ENCODE results near the gene CDH26. TPM values are rescaled to one million over a fixed set of nuclear protein-coding genes. Genes with fewer than 3 reads are reported as not detected.

The CDH26 gene
- total RNA-seq, 1 donor from 2014 or later = not detected

GRCh38 chr20:60063048-60063451 lies 104.8 kb downstream of the CDH26 start:
- H3K36me3 ChIP-seq = no peaks in the 10 kb centered on the region
- intact Hi-C loops (cut with DNase I) = no loop called here
- peak overlapping the region; percentile 14 to 53 for H3K27ac ChIP-seq
- DNase-seq (ENCODE audit: low spot score in 2 of 2) = no peak
- peaks cover 0 to 17% of the 10 kb centered on the region in 2 donors for H3K4me1 ChIP-seq
- TF ChIP-seq CTCF (IDR thresholded peaks at IDR 0.05) = no peak
- H3K4me3 ChIP-seq = peak overlapping the region in 1 of 2 donors; percentile 54
- H3K27me3 ChIP-seq = no peaks in the 10 kb centered on the region
- no peaks in the 10 kb centered on the region for H3K9me3 ChIP-seq

- H3K27ac ChIP-seq = peak overlapping the region in 1 of 2 donors; percentile 14
- no peaks in the 10 kb centered on the region for H3K27me3 ChIP-seq
- intact Hi-C loops (cut with DNase I) = no loop called here
Observed at GRCh38 chr20:60063739-60064380, 105.6 kb downstream of the CDH26 start.

More at GRCh38 chr20:60063739-60064380, 105.6 kb downstream of the CDH26 start:
- Histone ChIP-seq H3K36me3 (no peaks in the 10 kb centered on the region), H3K4me3 (no peak overlapping the region), H3K4me1 (peaks cover 0 to 12% of the 10 kb centered on the region in 2 donors), H3K9me3 (no peaks in the 10 kb centered on the region)
- no peak for TF ChIP-seq CTCF (IDR thresholded peaks at IDR 0.05)
- DNase-seq (ENCODE audit: low spot score in 2 of 2) = no peak

Other genes starting within 250 kb of the CDH26 start
- gene SYCP2, start 24.8 kb upstream of the CDH26 start, total RNA-seq = 60.9 TPM
- 3.2 TPM for gene PPP1R3D, start 18.1 kb upstream of the CDH26 start, total RNA-seq
- gene FAM217B, start 18.0 kb upstream of the CDH26 start, total RNA-seq = 2.6 TPM